GM19395 (cell line): ENCODE results near the gene PRKCQ.
"Not testable (repeated sequence)": the region's sequence is repeated elsewhere in the genome, so short reads cannot be mapped to it uniquely, and the experiment has no call there.

ENCODE experiments used
- ATAC-seq: cut with Tn5 transposase; IDR thresholded peaks from one replicate; pipeline ENCODE4 v1.9.1; 2021; ENCODE audit warnings: mild to moderate bottlenecking, moderate library complexity; ENCODE audit not compliant: unreplicated experiment

PRKCQ gene

DNA sequence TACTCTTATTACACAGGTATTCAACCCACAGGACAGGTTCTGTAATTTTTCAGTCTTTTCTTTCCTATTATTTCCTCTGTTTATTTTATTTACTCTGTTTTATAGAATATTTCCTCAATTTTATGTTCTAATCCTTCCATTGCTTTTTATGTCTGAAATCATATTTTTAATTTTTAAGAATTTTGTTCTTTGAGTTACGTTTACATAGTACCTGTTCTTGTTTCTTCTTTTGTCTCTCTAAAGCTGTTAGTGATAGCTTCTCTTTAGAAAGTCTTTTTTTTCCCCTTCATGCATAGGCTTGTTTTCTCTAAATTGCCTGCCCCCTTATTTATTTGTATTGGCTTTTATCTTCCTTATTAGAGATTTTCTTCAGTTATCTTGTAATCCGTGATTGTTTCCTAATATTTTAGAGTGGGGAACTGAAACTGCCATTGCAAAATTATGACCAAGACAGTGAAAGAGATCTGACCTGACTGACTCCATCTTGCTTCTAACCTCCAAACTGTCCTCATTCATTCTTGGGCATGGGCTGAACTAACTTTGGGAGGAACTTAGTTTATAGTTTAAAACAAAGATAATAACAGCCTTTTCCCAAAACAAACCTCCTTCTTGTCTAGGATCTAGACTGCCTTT lies 189.7 kb downstream of the PRKCQ start:
- no peak for ATAC-seq

DNA sequence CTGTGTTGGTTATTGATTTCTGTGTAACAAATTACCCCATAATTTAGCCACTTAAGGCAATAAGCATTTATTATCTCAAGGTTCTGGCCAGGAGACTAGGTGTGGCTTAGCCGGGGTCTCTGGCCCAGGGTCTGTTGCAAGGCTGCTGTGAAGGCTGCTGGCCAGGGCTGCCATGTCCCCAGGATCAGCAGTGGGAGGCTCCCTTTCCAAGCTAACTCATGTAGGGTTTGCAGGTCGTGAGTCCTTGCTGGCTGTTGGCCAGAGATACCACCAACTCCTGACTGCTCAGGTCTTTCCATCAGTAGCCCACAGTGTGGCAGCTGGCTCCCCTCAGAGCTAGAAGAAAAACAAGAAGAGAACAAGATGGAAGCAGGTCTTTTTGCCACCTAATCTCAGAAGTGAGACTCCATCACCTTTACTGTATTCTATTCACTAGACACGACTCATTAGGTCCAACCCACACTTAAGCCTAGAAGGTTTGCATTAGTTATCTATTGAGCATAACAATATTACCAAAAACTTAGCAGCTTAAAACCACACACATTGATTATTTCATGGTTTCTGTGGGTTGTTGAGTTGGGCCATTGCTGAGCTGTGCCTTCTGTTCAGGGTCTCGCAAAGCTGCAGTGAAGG lies 191.7 kb downstream of the PRKCQ start:
- no peak for ATAC-seq

DNA sequence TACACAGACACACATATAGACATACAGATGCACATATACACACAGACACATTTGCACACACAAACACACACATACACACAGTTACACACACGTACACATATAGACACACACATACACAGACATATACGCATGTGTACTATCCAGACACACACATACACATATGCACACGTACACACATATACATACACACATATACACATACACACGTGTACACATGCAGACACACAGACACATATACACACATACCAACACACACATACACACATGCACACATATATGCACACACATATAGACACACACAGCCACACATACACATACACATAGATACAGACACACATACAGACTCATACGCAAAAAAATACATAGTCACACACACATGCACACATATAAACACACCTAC lies 193.1 kb downstream of the PRKCQ start:
- no peak for ATAC-seq

DNA sequence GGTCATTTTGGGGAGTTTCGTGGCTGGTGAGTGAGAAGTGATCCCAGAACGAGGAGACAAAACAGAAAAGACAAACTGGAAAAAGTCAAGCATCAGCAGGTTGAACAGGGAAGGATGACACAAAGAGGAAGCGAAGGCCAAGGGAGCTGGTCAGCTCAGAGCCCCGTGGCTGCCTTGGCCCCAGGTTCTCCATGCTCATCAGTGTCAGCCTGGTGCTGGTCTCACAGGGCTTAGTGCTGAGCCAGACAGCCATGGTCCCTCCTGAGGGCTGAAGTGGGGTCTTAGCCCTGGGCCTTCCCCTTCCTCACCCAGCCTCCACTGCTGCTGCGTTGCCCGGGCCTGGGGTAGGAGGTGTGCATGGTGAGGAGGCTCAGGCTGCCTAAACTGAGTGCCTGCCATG lies 193.7 kb downstream of the PRKCQ start:
- no peak for ATAC-seq

DNA sequence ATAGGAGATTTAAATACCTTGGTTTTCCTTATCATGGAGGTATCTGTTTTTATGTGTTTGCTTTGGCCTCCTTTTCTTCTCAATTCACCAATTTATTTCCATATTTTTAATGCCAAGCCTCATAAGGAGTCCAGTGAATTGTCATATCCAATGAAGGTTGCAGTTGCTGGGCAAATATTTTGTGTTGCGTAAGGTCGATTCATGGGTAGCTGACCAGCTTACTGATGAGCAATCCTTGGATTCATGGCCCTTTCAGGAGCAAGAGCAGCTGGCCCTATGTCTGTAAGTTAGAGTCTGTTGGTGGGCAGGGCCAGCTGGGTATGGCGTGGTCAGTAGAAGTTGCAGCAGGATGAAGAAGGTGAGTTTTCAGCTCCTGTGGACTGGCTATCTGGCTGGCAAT lies 194.4 kb downstream of the PRKCQ start:
- no peak for ATAC-seq

DNA sequence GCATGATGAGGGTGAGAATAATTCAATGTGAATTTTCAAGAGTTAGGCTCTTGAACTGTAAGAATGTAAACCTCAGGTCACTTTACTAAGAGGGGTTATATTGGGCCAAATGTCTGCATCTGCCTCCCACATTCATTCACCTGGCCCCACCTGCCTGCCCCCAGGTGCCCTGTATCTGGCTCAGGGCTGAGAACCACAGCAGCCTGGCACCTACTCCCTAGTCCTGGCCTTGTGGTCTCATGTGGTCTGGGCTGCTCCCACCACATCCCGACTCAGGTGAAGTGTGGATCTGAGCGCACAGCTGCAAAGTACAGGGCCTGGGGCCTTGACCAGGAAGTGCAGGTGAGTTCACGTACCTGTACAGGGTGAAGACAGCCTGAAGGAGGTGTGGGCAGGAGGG lies 195.2 kb downstream of the PRKCQ start:
- no peak for ATAC-seq

DNA sequence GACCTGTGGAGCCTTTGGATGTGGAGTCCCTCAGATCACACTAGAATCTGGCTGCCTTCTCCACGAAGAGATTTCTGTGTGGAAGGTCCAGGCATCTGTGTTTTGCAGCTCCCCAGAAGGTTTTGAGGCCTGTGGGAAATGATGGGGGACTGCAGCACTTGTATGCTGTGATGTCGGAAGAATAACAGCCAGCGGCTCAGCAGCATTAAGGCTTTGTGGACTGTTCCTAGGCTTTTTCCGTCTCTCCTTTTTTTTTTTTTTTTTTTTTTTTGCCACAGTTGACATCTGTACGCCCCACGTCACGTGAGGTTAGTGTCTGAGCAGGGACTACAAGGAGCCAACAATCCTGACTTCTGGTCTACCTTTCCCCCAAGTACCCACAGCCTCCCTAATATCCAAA lies 196.0 kb downstream of the PRKCQ start:
- no peak for ATAC-seq

DNA sequence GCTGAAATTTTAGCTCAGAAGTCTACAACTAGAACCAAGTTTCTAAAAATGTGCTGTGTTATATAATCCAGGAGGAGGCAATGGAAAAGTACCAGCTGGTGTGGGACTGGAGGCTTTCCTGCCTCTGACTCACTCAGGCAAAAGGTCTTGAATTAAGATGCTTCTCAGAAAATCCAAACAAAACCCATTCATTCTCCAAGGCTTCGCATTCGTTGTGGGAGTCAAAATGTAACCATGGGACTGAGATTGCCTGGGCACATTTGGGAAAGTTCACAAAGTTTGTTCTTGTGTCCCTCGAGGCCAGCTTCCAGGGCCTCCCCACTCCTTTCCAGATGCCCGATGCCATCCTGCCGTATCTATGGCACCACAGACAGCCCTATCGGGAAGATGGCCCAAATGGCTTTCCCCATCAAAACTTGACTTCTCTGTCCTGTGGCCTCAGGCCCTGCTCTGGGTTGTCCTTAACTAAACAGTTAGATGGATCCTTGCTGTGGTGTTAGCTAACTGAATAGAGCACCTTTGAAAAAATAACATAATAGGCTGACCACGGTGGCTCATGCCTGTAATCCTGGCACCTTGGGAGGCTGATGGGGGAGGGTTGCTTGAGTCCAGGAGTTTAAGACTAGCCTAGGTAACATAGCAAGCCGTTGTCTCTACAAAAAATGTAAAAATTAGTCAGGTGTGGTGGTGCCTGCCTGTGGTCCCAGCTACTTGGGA lies 196.8 kb downstream of the PRKCQ start:
- no peak for ATAC-seq

DNA sequence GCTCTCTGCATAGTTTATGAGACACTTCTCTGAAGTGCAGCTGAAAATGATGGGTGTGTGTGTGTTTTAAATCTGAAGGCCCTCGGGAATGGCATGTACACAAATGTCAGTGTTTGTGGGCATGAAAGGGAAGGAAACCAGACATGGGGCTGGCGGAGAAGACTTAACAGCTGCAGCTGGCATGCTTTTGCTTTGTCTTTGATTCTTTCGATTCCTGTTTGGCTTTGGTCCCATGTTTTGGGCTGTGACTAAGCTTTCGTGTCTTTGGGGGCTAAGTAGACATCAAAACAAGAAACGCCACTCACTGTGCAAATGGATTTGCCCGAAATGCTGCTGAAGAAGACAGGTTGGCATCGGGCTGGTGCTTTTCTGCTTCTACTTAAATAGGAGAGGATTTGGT lies 198.0 kb downstream of the PRKCQ start:
- ATAC-seq, result peak; percentile 90

DNA sequence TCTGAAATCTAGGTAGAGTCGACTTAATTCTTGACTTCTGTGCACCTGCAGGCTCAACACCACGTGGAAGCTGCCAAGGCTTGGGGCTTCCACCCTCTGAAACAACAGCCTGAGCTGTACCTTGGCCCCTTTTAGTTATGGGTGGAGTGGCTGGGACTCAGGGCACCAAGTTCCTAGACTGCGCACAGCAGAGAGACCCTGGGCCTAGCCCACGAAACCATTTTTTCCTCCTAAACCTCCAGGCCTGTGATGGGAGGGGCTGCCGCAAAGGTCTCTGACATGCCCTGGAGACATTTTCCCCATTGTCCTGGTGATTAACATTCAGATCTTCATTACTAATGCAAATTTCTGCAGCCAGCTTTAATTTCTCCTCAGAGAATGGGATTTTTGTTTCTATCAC lies 199.6 kb downstream of the PRKCQ start:
- not testable (repeated sequence) for ATAC-seq

DNA sequence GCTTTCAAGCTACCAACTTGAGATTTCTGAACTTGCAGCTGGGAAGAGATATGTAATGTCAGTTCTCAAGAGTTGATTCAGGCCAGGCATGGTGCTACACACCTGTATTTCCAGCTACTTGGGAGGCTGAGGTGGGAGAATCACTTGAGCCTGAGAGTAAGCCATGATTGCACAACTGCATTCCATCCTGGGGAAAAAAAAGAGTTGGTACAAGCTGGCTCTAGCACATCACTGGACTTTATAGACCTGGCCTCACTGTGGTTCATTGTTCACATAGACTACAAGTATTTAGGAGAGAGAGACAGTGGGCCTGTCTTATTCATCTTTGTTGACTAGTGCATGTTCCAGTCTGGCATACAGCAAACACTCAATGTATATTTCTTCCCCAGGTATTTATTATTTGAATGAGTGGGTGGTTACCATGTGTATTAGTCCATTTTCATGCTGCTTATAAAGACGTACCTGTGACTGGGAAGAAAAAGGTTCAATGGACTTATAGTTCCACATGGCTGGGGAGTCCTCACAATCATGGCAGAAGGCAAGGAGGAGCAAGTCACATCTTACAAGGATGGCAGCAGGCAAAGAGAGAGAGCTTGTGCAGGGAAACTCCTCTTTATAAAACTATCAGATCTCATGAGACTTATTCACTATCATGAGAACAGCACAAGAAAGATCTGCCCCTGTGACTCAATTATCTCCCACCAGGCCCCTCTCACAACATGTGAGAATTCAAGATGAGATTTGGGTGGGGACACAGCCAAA lies 200.9 kb downstream of the PRKCQ start:
- no peak for ATAC-seq
